Adipocyte (in vitro differentiated cells): Measurements from ENCODE around the gene LIPC.

Experiments used
- DNase-seq: peaks from one replicate; pipeline ENCODE4 v3.0.0-alpha.2; 2015; ENCODE audit warnings: low read depth
- H3K27me3 ChIP-seq: replicated peaks from 2 replicates; pipeline ENCODE4 v1.7.0; 2013; ENCODE audit warnings: mild to moderate bottlenecking, low read length, moderate library complexity; ENCODE audit not compliant: control insufficient read depth, insufficient read depth
- H3K36me3 ChIP-seq: 2 replicates; pipeline ENCODE4 v1.7.0; 2013; ENCODE audit warnings: low read length, mild to moderate bottlenecking, moderate library complexity; ENCODE audit not compliant: control insufficient read depth, insufficient read depth, severe bottlenecking
- H3K4me1 ChIP-seq: 2 replicates; pipeline ENCODE4 v1.7.0; 2013; ENCODE audit warnings: mild to moderate bottlenecking, low read length, moderate library complexity; ENCODE audit not compliant: control insufficient read depth, insufficient read depth
- H3K4me3 ChIP-seq: 2 replicates; pipeline ENCODE4 v1.7.0; 2013; ENCODE audit warnings: mild to moderate bottlenecking, low read length, moderate library complexity
- H3K9ac ChIP-seq: 2 replicates; pipeline ENCODE4 v1.7.0; 2013; ENCODE audit warnings: mild to moderate bottlenecking, low read length, moderate library complexity
- H3K9me3 ChIP-seq: 2 replicates; pipeline ENCODE4 v1.7.0; 2013; ENCODE audit warnings: mild to moderate bottlenecking, low read length, moderate library complexity; ENCODE audit not compliant: control insufficient read depth

Gene LIPC

DNA sequence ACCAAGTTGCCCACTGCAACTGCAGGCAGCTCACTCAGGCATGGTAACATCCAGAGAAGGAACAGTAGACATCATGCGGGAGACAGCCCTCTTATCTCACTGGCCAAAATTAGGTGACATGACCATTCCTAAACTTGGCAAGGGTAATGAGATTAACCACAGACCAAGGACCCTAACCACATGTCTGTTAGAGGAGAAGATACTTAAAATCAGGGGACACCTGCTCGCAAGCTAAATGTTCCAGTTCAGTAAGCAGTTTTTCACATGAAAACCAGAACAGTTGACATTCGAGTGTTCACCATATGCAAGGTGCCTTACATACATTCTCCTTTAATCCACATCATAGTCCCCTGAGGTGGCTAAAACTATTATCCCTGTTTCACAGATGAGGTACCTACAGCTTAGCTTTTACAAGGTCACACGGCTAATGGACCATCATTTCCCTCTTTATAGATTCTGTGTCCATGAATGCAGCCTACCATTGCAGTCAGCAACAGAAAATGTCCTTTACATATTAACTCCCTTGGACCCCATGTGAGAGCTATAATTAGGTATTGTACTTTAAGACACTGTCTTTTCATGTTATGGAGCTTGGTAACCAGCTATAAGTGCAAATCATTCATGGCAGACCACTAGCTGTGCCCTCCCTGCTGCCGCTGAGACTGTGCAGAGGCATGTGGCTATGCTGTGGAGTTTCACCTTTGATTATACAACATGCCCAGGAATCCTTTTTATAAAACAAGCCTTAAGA, 154.1 kb downstream of the LIPC start:
- Histone ChIP-seq H3K4me3 (no peak overlapping the region), H3K9ac (no peak overlapping the region), H3K27me3 (no peaks in the 10 kb centered on the region), H3K9me3 (peaks cover 14% of the 10 kb centered on the region), H3K36me3 (no peaks in the 10 kb centered on the region), H3K4me1 (peaks cover 8% of the 10 kb centered on the region)
- DNase-seq: no peak

GRCh38 chr15:58587486-58587885, 155.7 kb downstream of the LIPC start:
- DNase-seq: no peak
- Histone ChIP-seq H3K9me3 (peaks cover 14% of the 10 kb centered on the region), H3K36me3 (no peaks in the 10 kb centered on the region), H3K4me3 (no peak overlapping the region), H3K4me1 (peaks cover 8% of the 10 kb centered on the region), H3K27me3 (no peaks in the 10 kb centered on the region), H3K9ac (no peak overlapping the region)

GRCh38 chr15:58588096-58588495, 156.3 kb downstream of the LIPC start:
- DNase-seq: no peak
- no peak overlapping the region for H3K9ac ChIP-seq
- H3K4me1 ChIP-seq: peaks cover 8% of the 10 kb centered on the region
- H3K9me3 ChIP-seq: peaks cover 9% of the 10 kb centered on the region
- H3K4me3 ChIP-seq: no peak overlapping the region
- H3K27me3 ChIP-seq: no peaks in the 10 kb centered on the region
- H3K36me3 ChIP-seq: no peaks in the 10 kb centered on the region

DNA sequence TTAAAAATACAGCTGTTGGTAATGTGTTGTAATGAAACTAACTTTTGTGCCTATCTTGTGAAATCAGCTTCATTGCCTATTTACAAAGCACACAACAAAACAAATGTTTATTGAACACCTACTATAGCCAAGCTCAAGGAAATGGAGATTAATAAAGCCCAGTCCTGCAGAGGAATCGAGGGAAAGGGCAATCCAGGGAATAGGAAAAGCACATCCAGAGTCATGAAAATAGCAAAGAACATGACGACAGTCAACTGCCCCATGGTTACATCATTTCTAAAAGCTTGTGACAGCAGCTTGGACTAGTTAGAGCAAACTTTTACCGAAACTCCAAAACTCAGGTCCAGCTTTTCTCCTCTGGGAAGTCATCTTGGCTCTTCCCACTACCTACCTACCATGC, 157.3 kb downstream of the LIPC start:
- peaks cover 8% of the 10 kb centered on the region for H3K4me1 ChIP-seq
- DNase-seq: no peak
- H3K9me3 ChIP-seq: no peaks in the 10 kb centered on the region
- no peak overlapping the region for H3K9ac ChIP-seq
- H3K36me3 ChIP-seq: no peaks in the 10 kb centered on the region
- H3K4me3 ChIP-seq: no peak overlapping the region
- H3K27me3 ChIP-seq: no peaks in the 10 kb centered on the region

DNA sequence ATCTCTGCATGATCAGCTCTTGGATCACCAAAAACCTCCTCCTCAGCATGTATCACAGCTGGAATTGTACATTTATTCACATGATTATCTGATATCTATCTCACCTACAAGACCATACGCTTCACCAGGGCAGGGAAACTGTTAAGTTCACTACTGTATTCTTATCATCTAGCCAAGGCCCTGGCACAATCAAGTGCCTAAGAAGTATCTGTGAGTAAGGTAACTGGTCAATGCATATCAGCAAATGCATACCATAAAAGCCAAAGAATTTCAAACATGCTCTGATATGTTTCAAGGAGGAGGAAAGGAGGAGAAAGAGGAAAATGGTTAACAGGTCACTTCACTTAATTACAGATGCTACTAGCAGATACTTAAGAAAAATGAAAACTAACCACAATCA, 158.4 kb downstream of the LIPC start:
- no peak for DNase-seq
- peaks cover 8% of the 10 kb centered on the region for H3K36me3 ChIP-seq
- H3K4me1 ChIP-seq: peaks cover 8% of the 10 kb centered on the region
- H3K4me3 ChIP-seq: no peak overlapping the region
- no peak overlapping the region for H3K9ac ChIP-seq
- no peaks in the 10 kb centered on the region for H3K27me3 ChIP-seq
- no peaks in the 10 kb centered on the region for H3K9me3 ChIP-seq

- no peaks in the 10 kb centered on the region for H3K27me3 ChIP-seq
- H3K9me3 ChIP-seq: no peaks in the 10 kb centered on the region
- H3K4me1 ChIP-seq: peaks cover 15% of the 10 kb centered on the region
- H3K9ac ChIP-seq: no peak overlapping the region
- peaks cover 8% of the 10 kb centered on the region for H3K36me3 ChIP-seq
- H3K4me3 ChIP-seq: no peak overlapping the region
- DNase-seq: no peak
Measured at GRCh38 chr15:58590926-58591325, 159.1 kb downstream of the LIPC start.

DNA sequence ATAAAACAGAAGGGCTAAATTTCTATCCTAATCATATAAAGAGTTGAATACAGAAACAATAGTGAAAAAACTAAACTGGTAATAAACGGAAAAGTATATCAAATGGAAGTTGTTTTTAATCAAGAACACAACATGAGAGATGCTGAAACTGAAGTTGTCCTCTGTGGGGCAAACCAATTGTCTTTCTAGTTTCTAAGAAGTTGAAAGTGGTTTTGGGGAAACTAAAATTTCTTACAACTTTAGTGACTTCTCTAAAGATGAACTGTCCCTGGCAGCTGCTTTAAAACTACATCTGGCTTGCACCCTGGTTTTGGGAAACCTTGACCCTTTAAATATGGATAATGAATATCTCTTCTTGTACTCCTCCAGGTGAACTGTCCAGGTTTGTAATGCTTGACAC, 162.1 kb downstream of the LIPC start:
- H3K9ac ChIP-seq: no peak overlapping the region
- no peak overlapping the region for H3K4me3 ChIP-seq
- peaks cover 21% of the 10 kb centered on the region for H3K36me3 ChIP-seq
- no peaks in the 10 kb centered on the region for H3K27me3 ChIP-seq
- DNase-seq: no peak
- H3K4me1 ChIP-seq: peaks cover 14% of the 10 kb centered on the region
- no peaks in the 10 kb centered on the region for H3K9me3 ChIP-seq

DNA sequence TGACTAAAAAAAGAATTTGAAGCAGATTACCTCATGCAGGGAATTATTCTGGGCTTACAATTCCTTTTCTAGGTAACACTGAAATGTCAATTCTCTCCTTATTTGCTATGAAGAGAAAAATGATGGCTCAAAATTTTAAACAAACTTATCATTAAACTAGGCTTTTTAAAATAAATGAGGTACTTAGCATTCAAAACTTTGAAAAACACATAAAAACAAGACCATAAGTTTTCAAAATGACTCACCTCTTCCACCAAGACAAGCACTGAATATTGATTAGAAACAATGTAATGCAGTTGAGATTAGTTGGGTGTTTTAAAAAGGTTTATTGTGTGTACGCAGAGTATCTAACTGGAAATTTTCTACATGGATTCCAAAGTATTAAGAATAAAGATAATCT, 163.1 kb downstream of the LIPC start:
- no peaks in the 10 kb centered on the region for H3K9me3 ChIP-seq
- H3K27me3 ChIP-seq: no peaks in the 10 kb centered on the region
- peaks cover 21% of the 10 kb centered on the region for H3K36me3 ChIP-seq
- no peak overlapping the region for H3K9ac ChIP-seq
- DNase-seq: no peak
- H3K4me1 ChIP-seq: peaks cover 8% of the 10 kb centered on the region
- no peak overlapping the region for H3K4me3 ChIP-seq

DNA sequence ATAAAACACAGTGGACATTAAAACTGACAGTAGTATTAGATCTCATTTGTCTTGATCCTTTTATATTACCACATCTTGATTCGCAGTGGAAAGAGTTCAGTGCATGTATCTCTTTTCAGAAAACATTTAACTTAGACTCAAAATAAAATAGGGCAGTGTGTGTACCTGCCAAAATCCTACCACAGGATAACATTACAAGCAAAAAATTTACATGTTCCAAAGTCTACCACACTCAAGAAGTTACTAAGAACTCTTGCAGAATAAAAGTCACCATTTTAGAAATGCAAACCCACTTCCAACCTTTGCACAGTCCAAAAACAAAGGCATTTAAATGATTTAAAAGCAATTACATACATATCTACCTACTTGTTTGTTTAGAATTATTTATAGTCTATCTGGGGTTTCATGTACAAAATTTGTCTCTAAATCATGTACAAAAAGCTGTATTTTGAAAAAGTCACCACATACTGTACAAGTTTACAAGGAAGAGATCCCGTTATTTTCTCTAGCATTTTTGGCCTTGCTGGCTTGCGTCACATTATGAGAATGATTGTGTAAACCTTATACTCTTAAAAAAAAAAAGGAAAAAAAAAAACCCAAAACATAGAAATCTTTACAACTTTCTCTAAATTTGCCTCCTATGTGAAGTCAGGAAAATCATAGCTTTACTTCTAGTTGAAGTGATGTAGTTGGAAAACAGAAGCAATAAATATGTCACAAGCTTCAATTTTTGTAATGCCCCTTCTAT, 163.9 kb downstream of the LIPC start:
- H3K4me3 ChIP-seq: no peak overlapping the region
- peaks cover 23% of the 10 kb centered on the region for H3K36me3 ChIP-seq
- peak; percentile 50 for DNase-seq
- H3K4me1 ChIP-seq: peaks cover 8% of the 10 kb centered on the region
- no peak overlapping the region for H3K9ac ChIP-seq
- no peaks in the 10 kb centered on the region for H3K27me3 ChIP-seq
- H3K9me3 ChIP-seq: no peaks in the 10 kb centered on the region

GRCh38 chr15:58597943-58598828, 166.4 kb downstream of the LIPC start:
- no peak overlapping the region for H3K4me3 ChIP-seq
- no peaks in the 10 kb centered on the region for H3K27me3 ChIP-seq
- peaks cover 41% of the 10 kb centered on the region for H3K36me3 ChIP-seq
- no peaks in the 10 kb centered on the region for H3K9me3 ChIP-seq
- no peak for DNase-seq
- H3K9ac ChIP-seq: no peak overlapping the region
- peaks cover 8% of the 10 kb centered on the region for H3K4me1 ChIP-seq

DNA sequence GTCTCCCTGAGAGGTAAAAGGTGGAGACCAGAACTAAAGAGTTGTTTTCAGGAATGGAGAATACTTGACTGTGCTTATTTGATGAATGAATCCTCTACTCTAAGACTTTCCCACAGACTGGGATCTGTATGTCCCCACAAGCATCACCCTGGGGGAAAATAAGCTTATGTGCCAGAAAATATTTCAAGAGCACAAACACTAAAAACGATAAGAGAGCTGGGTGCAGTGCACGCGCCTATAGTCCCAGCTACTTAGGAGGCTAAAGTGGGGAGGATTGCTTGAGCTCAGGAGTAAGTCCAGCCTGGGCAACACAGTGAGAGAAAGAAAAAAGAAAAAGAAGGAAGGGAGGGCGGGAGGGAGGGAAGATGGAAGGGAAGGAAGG, 167.0 kb downstream of the LIPC start:
- no peak for DNase-seq
- Histone ChIP-seq H3K4me1 (peaks cover 8% of the 10 kb centered on the region), H3K9ac (no peak overlapping the region), H3K9me3 (no peaks in the 10 kb centered on the region), H3K27me3 (no peaks in the 10 kb centered on the region), H3K36me3 (peaks cover 44% of the 10 kb centered on the region), H3K4me3 (no peak overlapping the region)
